GM12878 (cell line): Measurements from ENCODE around the gene SHLD3. TPM values are rescaled to one million over a fixed set of nuclear protein-coding genes. Genes with fewer than 3 reads are reported as not detected.

ENCODE experiments used
- ATAC-seq: fragments of 200-7000 bp; cut with Tn5 transposase; 3 replicates; pipeline ENCODE4 v1.9.1; 2020; ENCODE audit warnings: mild to moderate bottlenecking, moderate library complexity
- BruUV-seq: library from RNA; stranded (reverse); fragments of 400-500 nt; replicated peaks from 2 replicates; lab custom pipeline; 2021; lab: Mats Ljungman, UMichigan
- CTCF ChIA-PET: fragments of 300-600 bp; sonication (Branson Sonifier 250); formaldehyde crosslinking; extraction: SDS; loops from one replicate; lab custom pipeline; 2021; ENCODE audit warnings: inconsistent platforms; lab: Yijun Ruan, JAX
- POLR2A ChIA-PET: fragments of 350-600 bp; formaldehyde crosslinking; extraction: SDS; loops from one replicate; lab custom pipeline; 2021; ENCODE audit warnings: inconsistent platforms; lab: Charles Lee
- RAD21 ChIA-PET: fragments of 300-600 bp; sonication (Branson Sonifier 250); formaldehyde crosslinking; loops from one replicate; lab custom pipeline; 2023; ENCODE audit warnings: antibody characterized with exemption; ENCODE audit not compliant: unreplicated experiment; lab: Charles Lee
- SMC1A ChIA-PET: fragments of 300-600 bp; sonication (Branson Sonifier 250); formaldehyde crosslinking; loops from one replicate; lab custom pipeline; 2023; ENCODE audit not compliant: unreplicated experiment, uncharacterized antibody; lab: Charles Lee
- DNase-seq: peaks from one replicate; pipeline ENCODE4 v3.0.0-alpha.2; 2011; ENCODE audit warnings: low read depth, low spot score
- FAIRE-seq: peaks from 3 replicates; lab custom pipeline; 2011; peaks lifted over from hg19 to GRCh38; lab: Jason Lieb, UNC
- H2AFZ ChIP-seq: 2 replicates; pipeline ENCODE4 v1.6.0; 2011; ENCODE audit warnings: low read depth, low read length, control low read depth; ENCODE audit not compliant: control insufficient read depth
- H3K27ac ChIP-seq: 2 replicates; pipeline ENCODE4 v1.5.1; 2011; ENCODE audit warnings: control low read depth; ENCODE audit not compliant: control insufficient read depth, insufficient read depth
- H3K27me3 ChIP-seq, 2 experiments: replicated peaks in 1 of 2; 2 replicates each; pipeline versions ENCODE4 v1.6.0 to v1.6.1; 2011; ENCODE audit warnings: low read length in 1 of 2; ENCODE audit not compliant: control insufficient read depth in 2 of 2, insufficient read depth in 2 of 2
- H3K36me3 ChIP-seq, 2 experiments: 2 replicates each; pipeline ENCODE4 v1.5.1; 2011; ENCODE audit warnings: low read length in 1 of 2; ENCODE audit not compliant: control insufficient read depth in 2 of 2, insufficient read depth in 2 of 2
- H3K4me1 ChIP-seq: 2 replicates; pipeline ENCODE4 v1.6.1; 2011; ENCODE audit warnings: mild to moderate bottlenecking, low read length, moderate library complexity, mixed read lengths; ENCODE audit not compliant: control insufficient read depth, insufficient read depth
- H3K4me2 ChIP-seq: 2 replicates; pipeline ENCODE4 v1.6.0; 2011; ENCODE audit warnings: control low read depth; ENCODE audit not compliant: control insufficient read depth, insufficient read depth
- H3K4me3 ChIP-seq: fragments of 200-600 bp; sonication (generic); 2 replicates; pipeline ENCODE4 v1.5.1; 2016
- H3K79me2 ChIP-seq: 2 replicates; pipeline ENCODE4 v1.6.0; 2011; ENCODE audit warnings: low read length; ENCODE audit not compliant: control insufficient read depth, insufficient read depth
- H3K9ac ChIP-seq: 2 replicates; pipeline ENCODE4 v1.8.0; 2011; ENCODE audit warnings: low read length, control low read depth, mixed read lengths; ENCODE audit not compliant: control insufficient read depth, insufficient read depth
- H3K9me3 ChIP-seq: replicated peaks from 3 replicates; pipeline ENCODE4 v1.5.1; 2011; ENCODE audit warnings: mild to moderate bottlenecking, low read length; ENCODE audit not compliant: control insufficient read depth, insufficient read depth
- H4K20me1 ChIP-seq: 2 replicates; pipeline ENCODE4 v1.6.0; 2011; ENCODE audit not compliant: control insufficient read depth, insufficient read depth
- ASH2L ChIP-seq: fragments of 300-600, 200-600 bp; sonication (generic); IDR thresholded peaks from 2 replicates; pipeline ENCODE4 v1.6.1; 2017; ENCODE audit warnings: low read depth, mild to moderate bottlenecking, borderline replicate concordance
- BRCA1 ChIP-seq: IDR thresholded peaks from 2 replicates; pipeline ENCODE4 v1.6.1; 2011; ENCODE audit warnings: low read depth, low read length, improper control_type of control experiment
- GATAD2B ChIP-seq: fragments of 450-650 bp; conservative IDR thresholded peaks from 2 replicates; pipeline ENCODE4 v1.6.1; 2017; ENCODE audit warnings: low read depth, mild to moderate bottlenecking, moderate library complexity
- HDGF ChIP-seq: fragments of 450-650 bp; IDR thresholded peaks from 2 replicates; pipeline ENCODE4 v1.6.1; 2016; ENCODE audit warnings: antibody characterized with exemption
- MYB ChIP-seq: fragments of 150-350 bp; IDR thresholded peaks from 2 replicates; pipeline ENCODE4 v1.6.1; 2014; ENCODE audit warnings: mild to moderate bottlenecking, low read depth, low read length, borderline replicate concordance
- RCOR1 ChIP-seq: conservative IDR thresholded peaks from 2 replicates; pipeline ENCODE4 v1.6.1; 2012; ENCODE audit warnings: low read depth, low read length, improper control_type of control experiment
- SREBF1 ChIP-seq: IDR thresholded peaks from 2 replicates; pipeline ENCODE4 v1.6.1; 2012; ENCODE audit warnings: mild to moderate bottlenecking, low read length
- STAT1 ChIP-seq: fragments of 450-650 bp; conservative IDR thresholded peaks from 2 replicates; pipeline ENCODE4 v1.6.1; 2014; ENCODE audit warnings: antibody characterized with exemption, mild to moderate bottlenecking
- STAT3 ChIP-seq: IDR thresholded peaks from 2 replicates; pipeline ENCODE4 v1.6.1; 2011; ENCODE audit warnings: low read depth, low read length, improper control_type of control experiment
- SUPT20H ChIP-seq: IDR thresholded peaks from 2 replicates; pipeline ENCODE4 v1.6.1; 2011; ENCODE audit warnings: low read depth, mild to moderate bottlenecking, low read length, moderate library complexity, borderline replicate concordance; ENCODE audit not compliant: control insufficient read depth
- in situ Hi-C: fragments of 300-500 bp; cut with MboI; formaldehyde crosslinking; loops from 9 replicates; pipeline ENCODE4 v1.14.3; 2018; ENCODE audit warnings: mixed read lengths
- intact Hi-C: fragments of 100-400 bp; cut with micrococcal nuclease; formaldehyde crosslinking; loops from one replicate; pipeline ENCODE4 v1.14.2; 2022; ENCODE audit not compliant: unreplicated experiment
- polyA plus RNA-seq, 11 experiments: library from polyadenylated mRNA; depleted of rRNA in 4 of 11; unstranded in 6 of 11; stranded (reverse) in 5 of 11; fragments of >200 nt; fragmentation: Nextera tagmentation in 4 of 11; fragmentation: Illumina TruSeq in 1 of 11; extraction: Ambion mirVana in 4 of 11; extraction: Trizol in 1 of 11; gene quantifications; 1 replicate in 1 of 11; 2 replicates in 10 of 11; pipeline versions ENCODE4 v1.2.1 to v1.2.3, GENCODE V29; 2011 to 2016; ENCODE audit warnings: inconsistent platforms in 2 of 11, missing spikeins in 2 of 11, low read depth in 1 of 11
- total RNA-seq, 4 experiments: library from RNA; depleted of rRNA in 3 of 4; stranded (reverse); fragments of >200 nt in 3 of 4; fragmentation: Illumina TruSeq in 1 of 4; extraction: Trizol in 1 of 4; gene quantifications; 2 replicates each; pipeline versions ENCODE4 v1.2.1 to v1.2.3, GENCODE V29; 2013 to 2021
- TF ChIP-seq, protein P1 (sequence below): fragments of 450-650 bp; IDR thresholded peaks from 2 replicates; pipeline ENCODE4 v1.6.1; 2017; ENCODE audit warnings: borderline replicate concordance
- TF ChIP-seq, protein P2 (sequence below): fragments of 150-350 bp; IDR thresholded peaks from 2 replicates; pipeline ENCODE4 v1.6.1; 2016; ENCODE audit warnings: low read depth, low read length
- TF ChIP-seq, protein P3 (sequence below): fragments of 450-650 bp; IDR thresholded peaks from 2 replicates; pipeline ENCODE4 v1.6.1; 2018; ENCODE audit warnings: borderline replicate concordance, mild to moderate bottlenecking; ENCODE audit not compliant: partially characterized antibody
- TF ChIP-seq, protein P4 (sequence below): IDR thresholded peaks from 2 replicates; pipeline ENCODE4 v1.6.1; 2012; ENCODE audit warnings: low read depth, low read length, improper control_type of control experiment

The SHLD3 gene
- total and polyA plus RNA-seq, 10 of the 15 experiments (the other 5 are each of a cell fraction or from before 2014, with no cell fraction given): 3.1 to 9.2 (median 5.7) TPM

DNA sequence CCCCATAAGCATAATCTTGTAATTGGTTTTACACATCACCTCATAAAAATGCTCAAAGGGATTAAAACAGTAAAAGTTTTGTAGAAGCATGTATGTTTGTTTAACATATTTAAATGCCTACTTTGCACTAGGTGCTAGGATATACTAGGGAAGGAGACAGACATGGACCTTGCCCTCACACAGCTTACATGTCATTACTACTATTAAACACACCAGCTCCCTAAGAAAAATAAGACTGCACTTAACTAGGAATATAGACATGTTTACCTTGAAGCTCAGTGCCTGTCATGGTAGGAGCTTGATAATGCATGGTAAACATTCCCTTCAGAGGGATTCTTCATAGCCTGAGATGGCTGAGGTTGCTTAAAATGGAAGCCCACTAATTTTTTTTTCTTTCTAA is 6.2 kb downstream of the SHLD3 start:
- no TSS peak for BruUV-seq
- intact Hi-C loops: no loop called here
- Histone ChIP-seq H3K4me2 (no peak overlapping the region), H3K27me3 (no peaks in the 10 kb centered on the region)
- no peak for TF ChIP-seq HDGF
- TF ChIP-seq BRCA1: no peak
- TF ChIP-seq STAT1: no peak
- no peak for TF ChIP-seq RCOR1
- TF ChIP-seq ASH2L: no peak
- no peak for TF ChIP-seq SUPT20H
- TF ChIP-seq, protein P1, sequence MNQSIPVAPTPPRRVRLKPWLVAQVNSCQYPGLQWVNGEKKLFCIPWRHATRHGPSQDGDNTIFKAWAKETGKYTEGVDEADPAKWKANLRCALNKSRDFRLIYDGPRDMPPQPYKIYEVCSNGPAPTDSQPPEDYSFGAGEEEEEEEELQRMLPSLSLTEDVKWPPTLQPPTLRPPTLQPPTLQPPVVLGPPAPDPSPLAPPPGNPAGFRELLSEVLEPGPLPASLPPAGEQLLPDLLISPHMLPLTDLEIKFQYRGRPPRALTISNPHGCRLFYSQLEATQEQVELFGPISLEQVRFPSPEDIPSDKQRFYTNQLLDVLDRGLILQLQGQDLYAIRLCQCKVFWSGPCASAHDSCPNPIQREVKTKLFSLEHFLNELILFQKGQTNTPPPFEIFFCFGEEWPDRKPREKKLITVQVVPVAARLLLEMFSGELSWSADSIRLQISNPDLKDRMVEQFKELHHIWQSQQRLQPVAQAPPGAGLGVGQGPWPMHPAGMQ: no peak
- no peak for TF ChIP-seq MYB
- TF ChIP-seq, protein P2, sequence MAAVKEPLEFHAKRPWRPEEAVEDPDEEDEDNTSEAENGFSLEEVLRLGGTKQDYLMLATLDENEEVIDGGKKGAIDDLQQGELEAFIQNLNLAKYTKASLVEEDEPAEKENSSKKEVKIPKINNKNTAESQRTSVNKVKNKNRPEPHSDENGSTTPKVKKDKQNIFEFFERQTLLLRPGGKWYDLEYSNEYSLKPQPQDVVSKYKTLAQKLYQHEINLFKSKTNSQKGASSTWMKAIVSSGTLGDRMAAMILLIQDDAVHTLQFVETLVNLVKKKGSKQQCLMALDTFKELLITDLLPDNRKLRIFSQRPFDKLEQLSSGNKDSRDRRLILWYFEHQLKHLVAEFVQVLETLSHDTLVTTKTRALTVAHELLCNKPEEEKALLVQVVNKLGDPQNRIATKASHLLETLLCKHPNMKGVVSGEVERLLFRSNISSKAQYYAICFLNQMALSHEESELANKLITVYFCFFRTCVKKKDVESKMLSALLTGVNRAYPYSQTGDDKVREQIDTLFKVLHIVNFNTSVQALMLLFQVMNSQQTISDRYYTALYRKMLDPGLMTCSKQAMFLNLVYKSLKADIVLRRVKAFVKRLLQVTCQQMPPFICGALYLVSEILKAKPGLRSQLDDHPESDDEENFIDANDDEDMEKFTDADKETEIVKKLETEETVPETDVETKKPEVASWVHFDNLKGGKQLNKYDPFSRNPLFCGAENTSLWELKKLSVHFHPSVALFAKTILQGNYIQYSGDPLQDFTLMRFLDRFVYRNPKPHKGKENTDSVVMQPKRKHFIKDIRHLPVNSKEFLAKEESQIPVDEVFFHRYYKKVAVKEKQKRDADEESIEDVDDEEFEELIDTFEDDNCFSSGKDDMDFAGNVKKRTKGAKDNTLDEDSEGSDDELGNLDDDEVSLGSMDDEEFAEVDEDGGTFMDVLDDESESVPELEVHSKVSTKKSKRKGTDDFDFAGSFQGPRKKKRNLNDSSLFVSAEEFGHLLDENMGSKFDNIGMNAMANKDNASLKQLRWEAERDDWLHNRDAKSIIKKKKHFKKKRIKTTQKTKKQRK: no peak
- TF ChIP-seq SREBF1: no peak
- TF ChIP-seq, protein P3, sequence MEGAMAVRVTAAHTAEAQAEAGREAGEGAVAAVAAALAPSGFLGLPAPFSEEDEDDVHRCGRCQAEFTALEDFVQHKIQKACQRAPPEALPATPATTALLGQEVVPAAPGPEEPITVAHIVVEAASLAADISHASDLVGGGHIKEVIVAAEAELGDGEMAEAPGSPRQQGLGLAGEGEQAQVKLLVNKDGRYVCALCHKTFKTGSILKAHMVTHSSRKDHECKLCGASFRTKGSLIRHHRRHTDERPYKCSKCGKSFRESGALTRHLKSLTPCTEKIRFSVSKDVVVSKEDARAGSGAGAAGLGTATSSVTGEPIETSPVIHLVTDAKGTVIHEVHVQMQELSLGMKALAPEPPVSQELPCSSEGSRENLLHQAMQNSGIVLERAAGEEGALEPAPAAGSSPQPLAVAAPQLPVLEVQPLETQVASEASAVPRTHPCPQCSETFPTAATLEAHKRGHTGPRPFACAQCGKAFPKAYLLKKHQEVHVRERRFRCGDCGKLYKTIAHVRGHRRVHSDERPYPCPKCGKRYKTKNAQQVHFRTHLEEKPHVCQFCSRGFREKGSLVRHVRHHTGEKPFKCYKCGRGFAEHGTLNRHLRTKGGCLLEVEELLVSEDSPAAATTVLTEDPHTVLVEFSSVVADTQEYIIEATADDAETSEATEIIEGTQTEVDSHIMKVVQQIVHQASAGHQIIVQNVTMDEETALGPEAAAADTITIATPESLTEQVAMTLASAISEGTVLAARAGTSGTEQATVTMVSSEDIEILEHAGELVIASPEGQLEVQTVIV: no peak
- TF ChIP-seq, protein P4, sequence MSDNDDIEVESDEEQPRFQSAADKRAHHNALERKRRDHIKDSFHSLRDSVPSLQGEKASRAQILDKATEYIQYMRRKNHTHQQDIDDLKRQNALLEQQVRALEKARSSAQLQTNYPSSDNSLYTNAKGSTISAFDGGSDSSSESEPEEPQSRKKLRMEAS: no peak
- TF ChIP-seq GATAD2B: no peak
- TF ChIP-seq STAT3: no peak
- TF ChIP-seq, all 136 proteins: peak for 0
- ATAC-seq (no peak; the same call in 2 of the 3 replicates), DNase-seq (no peak), FAIRE-seq (no peak)
- Histone ChIP-seq H3K9me3 (no peaks in the 10 kb centered on the region), H3K4me1 (no peaks in the 10 kb centered on the region), H3K79me2 (peaks cover 22% of the 10 kb centered on the region), H2AFZ (no peak overlapping the region), H3K36me3 (peaks cover 0 to 3% of the 10 kb centered on the region in 2 experiments; a peak in 1 of 4 replicates), H4K20me1 (no peaks in the 10 kb centered on the region), H3K27ac (no peak overlapping the region), H3K9ac (no peak overlapping the region), H3K4me3 (no peak overlapping the region)
- in situ Hi-C loops: no loop called here
- ChIA-PET CTCF (no interaction called here), POLR2A (no interaction called here), RAD21 (no interaction called here), SMC1A (interaction anchor here (1.3 kb wide), 1 partner anchor 11 kb away, joined by 3 read pairs; no protein-coding TSS in a partner anchor)
